CD8-positive, alpha-beta memory T cell (primary cell): ENCODE measurements around the gene NAB2. TPM values are rescaled to one million over a fixed set of nuclear protein-coding genes. Genes with fewer than 3 reads are reported as not detected.

ENCODE experiments used
- CTCF ChIA-PET: fragments of 350-600 bp; sonication (Branson Sonifier 250); formaldehyde crosslinking; loops from one replicate; lab custom pipeline; 2021; ENCODE audit warnings: antibody characterized with exemption; lab: Charles Lee
- POLR2A ChIA-PET: fragments of 350-600 bp; sonication (Branson Sonifier 250); formaldehyde crosslinking; loops from one replicate; lab custom pipeline; 2021; ENCODE audit warnings: antibody characterized with exemption; lab: Charles Lee
- DNase-seq, 5 donors: peaks; one replicate each; pipeline versions ENCODE4 v3.0.0 to v3.0.0-alpha.2; 2020 to 2022; ENCODE audit warnings: mixed read lengths in 1 of 5
- H3K27ac ChIP-seq: one replicate; pipeline ENCODE4 v1.7.0; 2013; ENCODE audit warnings: low read depth, mild to moderate bottlenecking, low read length, moderate library complexity
- H3K27me3 ChIP-seq: 2 replicates; pipeline ENCODE4 v1.7.0; 2013; ENCODE audit warnings: low read length, mild to moderate bottlenecking; ENCODE audit not compliant: insufficient read depth, poor library complexity, severe bottlenecking
- H3K36me3 ChIP-seq: 2 replicates; pipeline ENCODE4 v1.7.0; 2013; ENCODE audit warnings: mild to moderate bottlenecking, low read length, moderate library complexity; ENCODE audit not compliant: insufficient read depth
- H3K4me1 ChIP-seq: 2 replicates; pipeline ENCODE4 v1.7.0; 2013; ENCODE audit warnings: mild to moderate bottlenecking, low read length, moderate library complexity; ENCODE audit not compliant: insufficient read depth
- H3K4me3 ChIP-seq: 2 replicates; pipeline ENCODE4 v1.7.0; 2013; ENCODE audit warnings: mild to moderate bottlenecking, low read length
- H3K9me3 ChIP-seq: 2 replicates; pipeline ENCODE4 v1.7.0; 2013; ENCODE audit warnings: mild to moderate bottlenecking, low read length
- H3K27ac Mint-ChIP-seq, 8 donors: one replicate each; pipeline ENCODE4 v1.8.0; 2020 to 2021; ENCODE audit warnings: mixed read lengths in 8 of 8, mild to moderate bottlenecking in 6 of 8, inconsistent platforms in 3 of 8, moderate library complexity in 3 of 8
- H3K27me3 Mint-ChIP-seq, 2 donors: one replicate each; pipeline ENCODE4 v1.8.0; 2020 to 2021; ENCODE audit warnings: mixed read lengths in 2 of 2, mild to moderate bottlenecking in 1 of 2, moderate library complexity in 1 of 2
- H3K36me3 Mint-ChIP-seq, 3 donors: one replicate each; pipeline ENCODE4 v1.8.0; 2020 to 2021; ENCODE audit warnings: mixed read lengths in 3 of 3, inconsistent platforms in 1 of 3, mild to moderate bottlenecking in 1 of 3
- H3K4me1 Mint-ChIP-seq, 3 donors: one replicate each; pipeline ENCODE4 v1.8.0; 2020 to 2021; ENCODE audit warnings: mixed read lengths in 3 of 3, inconsistent platforms in 1 of 3, mild to moderate bottlenecking in 1 of 3
- H3K4me3 Mint-ChIP-seq, 7 donors: one replicate each; pipeline ENCODE4 v1.8.0; 2020 to 2021; ENCODE audit warnings: mixed read lengths in 7 of 7, mild to moderate bottlenecking in 6 of 7, moderate library complexity in 4 of 7, inconsistent platforms in 2 of 7
- H3K9me3 Mint-ChIP-seq, 5 donors: one replicate each; pipeline ENCODE4 v1.8.0; 2020 to 2022; ENCODE audit warnings: mixed read lengths in 5 of 5, mild to moderate bottlenecking in 3 of 5, moderate library complexity in 2 of 5, inconsistent platforms in 1 of 5
- polyA plus RNA-seq: library from polyadenylated mRNA; unstranded; fragments of 300-500 nt; fragmentation: Illumina TruSeq; gene quantifications from one replicate; pipeline ENCODE4 v1.2.3, GENCODE V29; 2021
- total RNA-seq, 2 experiments: library from RNA; stranded (reverse); gene quantifications; one replicate each; pipeline ENCODE4 v1.2.3, GENCODE V29; 2021

NAB2 gene
- total and polyA plus RNA-seq, 3 experiments from 2014 or later: 1.6 to 40.1 (median 37.7) TPM

DNA sequence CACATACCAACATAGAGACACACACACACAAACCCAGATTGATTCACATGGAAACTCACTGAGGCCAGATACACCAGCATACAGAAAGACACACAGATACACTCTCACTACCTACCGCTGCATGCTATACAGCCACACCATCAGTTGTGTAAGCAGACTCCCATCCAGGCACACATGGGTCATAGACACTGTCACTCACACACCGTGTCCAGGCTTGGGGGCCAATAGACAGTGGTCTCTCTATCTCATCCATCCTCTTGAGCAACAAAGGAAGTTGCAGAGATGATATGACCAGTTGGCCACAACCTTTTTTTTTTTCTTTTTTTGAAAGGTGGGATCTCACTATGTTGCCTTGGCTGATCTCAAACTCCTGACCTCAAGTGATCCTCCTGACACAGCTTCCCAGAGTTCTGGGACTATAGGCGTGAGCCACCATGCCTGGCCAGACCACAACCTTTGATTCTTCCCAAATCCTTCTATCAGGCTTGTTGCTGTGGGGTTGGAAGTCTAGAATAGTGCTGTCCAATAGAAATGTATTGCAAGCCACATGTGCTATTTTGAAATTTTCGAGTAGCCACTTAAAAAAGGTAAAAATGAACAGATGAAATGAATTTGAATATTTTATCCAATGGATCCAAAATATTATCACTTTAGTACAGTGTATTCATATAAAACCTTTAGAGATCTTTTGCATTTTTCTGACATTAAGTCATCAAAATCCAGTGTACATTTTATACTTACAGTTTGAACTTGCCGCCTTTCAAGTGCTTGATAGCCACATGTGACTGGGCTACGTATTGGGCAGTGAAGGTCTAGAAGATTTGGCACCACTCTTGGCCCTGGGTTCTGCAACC is 51.1 kb downstream of the NAB2 start:
- H3K27ac ChIP-seq: no peak overlapping the region
- H3K9me3 ChIP-seq: no peaks in the 10 kb centered on the region
- no peak overlapping the region for H3K4me3 Mint-ChIP-seq
- DNase-seq: peak in 1 of 5 donors; percentile 7
- peaks cover 0 to 2% (median 0%) of the 10 kb centered on the region in 3 donors for H3K36me3 Mint-ChIP-seq
- H3K27me3 Mint-ChIP-seq: peaks cover 0 to 1% of the 10 kb centered on the region in 2 donors
- ChIA-PET POLR2A (no interaction called here), CTCF (interaction anchor here (2.2 kb wide), 1 partner anchor 16 kb away, joined by 10 read pairs; no protein-coding TSS in a partner anchor)
- H3K4me1 ChIP-seq: no peaks in the 10 kb centered on the region
- no peaks in the 10 kb centered on the region for H3K27me3 ChIP-seq
- H3K36me3 ChIP-seq: no peaks in the 10 kb centered on the region
- H3K4me1 Mint-ChIP-seq: peaks cover 0 to 3% (median 0%) of the 10 kb centered on the region in 3 donors
- H3K4me3 ChIP-seq: no peak overlapping the region
- H3K27ac Mint-ChIP-seq: no peak overlapping the region
- no peaks in the 10 kb centered on the region for H3K9me3 Mint-ChIP-seq

- Histone ChIP-seq H3K27ac (no peak overlapping the region), H3K4me1 (no peaks in the 10 kb centered on the region), H3K36me3 (no peaks in the 10 kb centered on the region), H3K4me3 (no peak overlapping the region), H3K9me3 (no peaks in the 10 kb centered on the region), H3K27me3 (no peaks in the 10 kb centered on the region)
- Mint-ChIP-seq H3K27ac (peak overlapping the region in 1 of 8 donors; percentile 58), H3K27me3 (peaks cover 0 to 1% of the 10 kb centered on the region in 2 donors), H3K9me3 (no peaks in the 10 kb centered on the region), H3K4me1 (peaks cover 0 to 3% (median 0%) of the 10 kb centered on the region in 3 donors), H3K36me3 (peaks cover 0 to 2% (median 0%) of the 10 kb centered on the region in 3 donors), H3K4me3 (no peak overlapping the region)
- ChIA-PET POLR2A (no interaction called here), CTCF (interaction anchor here (2.2 kb wide), 1 partner anchor 17 kb away, joined by 10 read pairs; no protein-coding TSS in a partner anchor)
- DNase-seq: no peak
Measured at GRCh38 chr12:57141249-57141648, 52.3 kb downstream of the NAB2 start.

- Mint-ChIP-seq H3K4me3 (no peak overlapping the region), H3K4me1 (peaks cover 0 to 3% (median 0%) of the 10 kb centered on the region in 3 donors), H3K27ac (no peak overlapping the region), H3K27me3 (peaks cover 0 to 1% of the 10 kb centered on the region in 2 donors), H3K36me3 (peaks cover 0 to 2% (median 0%) of the 10 kb centered on the region in 3 donors), H3K9me3 (no peaks in the 10 kb centered on the region)
- Histone ChIP-seq H3K27me3 (no peaks in the 10 kb centered on the region), H3K4me1 (no peaks in the 10 kb centered on the region), H3K27ac (no peak overlapping the region), H3K4me3 (no peak overlapping the region), H3K9me3 (no peaks in the 10 kb centered on the region), H3K36me3 (no peaks in the 10 kb centered on the region)
- no peak for DNase-seq
- POLR2A ChIA-PET: no interaction called here
- CTCF ChIA-PET: interaction anchor here (1.3 to 2.2 kb wide), 2 partner anchors 18 to 40 kb away, joined by 3 to 10 read pairs; no protein-coding TSS in a partner anchor
Measured at GRCh38 chr12:57142121-57142520, 53.2 kb downstream of the NAB2 start.

GRCh38 chr12:57142727-57143126 is 53.8 kb downstream of the NAB2 start:
- no peak overlapping the region for H3K4me3 ChIP-seq
- no peaks in the 10 kb centered on the region for H3K9me3 Mint-ChIP-seq
- POLR2A ChIA-PET: no interaction called here
- H3K4me1 Mint-ChIP-seq: peaks cover 0 to 3% (median 0%) of the 10 kb centered on the region in 3 donors
- CTCF ChIA-PET: interaction anchor here (1.3 kb wide), 1 partner anchor 39 kb away, joined by 3 read pairs; no protein-coding TSS in a partner anchor
- H3K27me3 ChIP-seq: no peaks in the 10 kb centered on the region
- H3K9me3 ChIP-seq: no peaks in the 10 kb centered on the region
- DNase-seq: no peak
- no peak overlapping the region for H3K27ac ChIP-seq
- H3K4me1 ChIP-seq: no peaks in the 10 kb centered on the region
- H3K27ac Mint-ChIP-seq: no peak overlapping the region
- H3K27me3 Mint-ChIP-seq: peaks cover 0 to 1% of the 10 kb centered on the region in 2 donors
- H3K36me3 ChIP-seq: no peaks in the 10 kb centered on the region
- H3K4me3 Mint-ChIP-seq: no peak overlapping the region
- H3K36me3 Mint-ChIP-seq: peaks cover 0 to 2% (median 0%) of the 10 kb centered on the region in 3 donors

GRCh38 chr12:57143454-57143853 is 54.5 kb downstream of the NAB2 start:
- no peak overlapping the region for H3K4me3 Mint-ChIP-seq
- Histone ChIP-seq H3K4me1 (no peaks in the 10 kb centered on the region), H3K27me3 (no peaks in the 10 kb centered on the region), H3K9me3 (no peaks in the 10 kb centered on the region), H3K27ac (no peak overlapping the region), H3K36me3 (no peaks in the 10 kb centered on the region), H3K4me3 (no peak overlapping the region)
- H3K4me1 Mint-ChIP-seq: peaks cover 0 to 3% (median 0%) of the 10 kb centered on the region in 3 donors
- H3K9me3 Mint-ChIP-seq: no peaks in the 10 kb centered on the region
- CTCF ChIA-PET: no interaction called here
- H3K27me3 Mint-ChIP-seq: peaks cover 0 to 1% of the 10 kb centered on the region in 2 donors
- POLR2A ChIA-PET: no interaction called here
- DNase-seq: peak in 1 of 5 donors; percentile 23
- peaks cover 0 to 2% (median 0%) of the 10 kb centered on the region in 3 donors for H3K36me3 Mint-ChIP-seq
- no peak overlapping the region for H3K27ac Mint-ChIP-seq

Other genes starting within 250 kb of the NAB2 start
- gene SDR9C7, start 154.7 kb upstream of the NAB2 start, total RNA-seq: not detected
- gene SDR9C7, start 154.7 kb upstream of the NAB2 start, polyA plus RNA-seq: not detected
- gene RDH16, start 131.5 kb upstream of the NAB2 start, total RNA-seq: under 1 TPM; 0.13 to 0.31 TPM
- gene RDH16, start 131.5 kb upstream of the NAB2 start, polyA plus RNA-seq: 0.20 TPM
- gene ZBTB39, start 82.6 kb upstream of the NAB2 start, total RNA-seq: 1 to 10 TPM; 9.1 to 9.3 TPM
- gene ZBTB39, start 82.6 kb upstream of the NAB2 start, polyA plus RNA-seq: 2.0 TPM
- gene TAC3, start 72.6 kb upstream of the NAB2 start, total RNA-seq: not detected
- gene TAC3, start 72.6 kb upstream of the NAB2 start, polyA plus RNA-seq: not detected
- gene MYO1A, start 39.0 kb upstream of the NAB2 start, total RNA-seq: under 1 TPM; 0.51 to 0.70 TPM
- gene MYO1A, start 39.0 kb upstream of the NAB2 start, polyA plus RNA-seq: 0.40 TPM
- gene NEMP1, start 10.3 kb upstream of the NAB2 start, total RNA-seq: 10 to 100 TPM; 50.5 to 50.9 TPM
- 3.8 TPM for gene NEMP1, start 10.3 kb upstream of the NAB2 start, polyA plus RNA-seq
- gene STAT6, start 22.2 kb downstream of the NAB2 start, total RNA-seq: 100 to 1,000 TPM; 262 to 265 TPM
- gene STAT6, start 22.2 kb downstream of the NAB2 start, polyA plus RNA-seq: 82.8 TPM
- gene LRP1, start 39.4 kb downstream of the NAB2 start, total RNA-seq: 1 to 10 TPM; 2.3 to 2.5 TPM
- 0.29 TPM for gene LRP1, start 39.4 kb downstream of the NAB2 start, polyA plus RNA-seq
- not detected for gene LRP1-AS, start 58.5 kb downstream of the NAB2 start, total RNA-seq
- not detected for gene LRP1-AS, start 58.5 kb downstream of the NAB2 start, polyA plus RNA-seq
- under 1 TPM; 0.22 to 0.47 TPM for gene NXPH4, start 127.7 kb downstream of the NAB2 start, total RNA-seq
- not detected for gene NXPH4, start 127.7 kb downstream of the NAB2 start, polyA plus RNA-seq
- gene SHMT2, start 140.6 kb downstream of the NAB2 start, total RNA-seq: 100 to 1,000 TPM; 349 to 352 TPM
- gene SHMT2, start 140.6 kb downstream of the NAB2 start, polyA plus RNA-seq: 34.7 TPM
- 1 to 10 TPM in 1 of 2 experiments, under 1 TPM in 1; 0.96 to 1.4 TPM for gene STAC3, start 162.1 kb downstream of the NAB2 start, total RNA-seq
- not detected for gene STAC3, start 162.1 kb downstream of the NAB2 start, polyA plus RNA-seq